Measurements from ENCODE around the gene CPT1C.

The CPT1C gene

GRCh38 chr19:49678985-49679770 lies 11.7 kb upstream of the CPT1C start:
- Histone ChIP-seq H3K27me3 (ENCODE audit: control insufficient read depth, low read length) (no peaks in the 10 kb centered on the region), H4K20me1 (ENCODE audit: control insufficient read depth, insufficient read depth, low read depth, low read length) (peaks cover 23% of the 10 kb centered on the region), H3K4me3 (ENCODE audit: low read length) (peak overlapping the region; percentile 95), H3K79me2 (ENCODE audit: control insufficient read depth, low read length) (peaks cover 58% of the 10 kb centered on the region), H3F3A (ENCODE audit: control insufficient read depth, insufficient read depth) (peaks cover 27% of the 10 kb centered on the region), H3K36me3 (ENCODE audit: control insufficient read depth, low read length) (peaks cover 65% of the 10 kb centered on the region), H3K9me2 (replicated peaks; ENCODE audit: control insufficient read depth, low read length) (no peaks in the 10 kb centered on the region), H3K9me3 (ENCODE audit: control insufficient read depth, insufficient read depth, low read length) (no peaks in the 10 kb centered on the region), H3K27ac (ENCODE audit: low read depth, low read length) (peak overlapping the region; percentile 84; the same call in 1 of the 2 replicates), H3K4me2 (ENCODE audit: low read length) (peak overlapping the region; percentile 99), H3K4me1 (ENCODE audit: control insufficient read depth, low read length) (peaks cover 46% of the 10 kb centered on the region)
- TF ChIP-seq EZH2phosphoT487 (IDR thresholded peaks at IDR 0.05; ENCODE audit: borderline replicate concordance, low read length): no peak
- TF ChIP-seq, protein P1, sequence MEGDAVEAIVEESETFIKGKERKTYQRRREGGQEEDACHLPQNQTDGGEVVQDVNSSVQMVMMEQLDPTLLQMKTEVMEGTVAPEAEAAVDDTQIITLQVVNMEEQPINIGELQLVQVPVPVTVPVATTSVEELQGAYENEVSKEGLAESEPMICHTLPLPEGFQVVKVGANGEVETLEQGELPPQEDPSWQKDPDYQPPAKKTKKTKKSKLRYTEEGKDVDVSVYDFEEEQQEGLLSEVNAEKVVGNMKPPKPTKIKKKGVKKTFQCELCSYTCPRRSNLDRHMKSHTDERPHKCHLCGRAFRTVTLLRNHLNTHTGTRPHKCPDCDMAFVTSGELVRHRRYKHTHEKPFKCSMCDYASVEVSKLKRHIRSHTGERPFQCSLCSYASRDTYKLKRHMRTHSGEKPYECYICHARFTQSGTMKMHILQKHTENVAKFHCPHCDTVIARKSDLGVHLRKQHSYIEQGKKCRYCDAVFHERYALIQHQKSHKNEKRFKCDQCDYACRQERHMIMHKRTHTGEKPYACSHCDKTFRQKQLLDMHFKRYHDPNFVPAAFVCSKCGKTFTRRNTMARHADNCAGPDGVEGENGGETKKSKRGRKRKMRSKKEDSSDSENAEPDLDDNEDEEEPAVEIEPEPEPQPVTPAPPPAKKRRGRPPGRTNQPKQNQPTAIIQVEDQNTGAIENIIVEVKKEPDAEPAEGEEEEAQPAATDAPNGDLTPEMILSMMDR (IDR thresholded peaks at IDR 0.05; ENCODE audit: low read depth, low read length, poor library complexity, severe bottlenecking): no peak

DNA sequence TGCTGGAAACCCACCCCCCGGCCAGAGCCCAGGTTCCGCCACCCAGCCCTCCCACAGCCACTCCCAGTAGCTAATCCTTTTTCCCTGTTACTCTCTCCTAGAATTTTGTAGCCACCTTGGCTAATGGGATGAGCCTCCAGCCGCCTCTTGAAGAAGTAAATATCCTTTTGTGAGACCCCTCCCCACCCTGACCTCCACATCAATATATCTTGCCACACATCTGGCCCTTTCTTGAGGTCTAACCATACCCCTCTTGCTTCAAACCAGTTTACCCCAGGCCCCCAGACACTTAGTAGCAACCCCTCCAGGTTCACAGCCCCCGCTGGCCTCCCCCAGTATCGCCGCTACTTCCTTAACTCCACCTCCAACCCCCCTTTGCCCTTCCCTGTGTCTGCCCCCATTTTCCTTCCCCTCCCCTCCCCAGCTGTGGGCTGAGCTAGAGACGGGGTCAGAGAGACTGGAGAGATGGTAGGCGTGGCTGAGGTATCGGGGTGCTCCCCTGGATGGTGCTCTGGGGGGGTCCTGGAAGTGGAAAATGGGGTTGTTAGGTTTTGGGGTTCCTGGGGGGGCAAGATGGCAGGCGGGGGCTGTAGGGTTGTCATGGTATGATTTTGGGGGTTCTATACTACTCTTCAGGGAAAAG lies 11.0 kb upstream of the CPT1C start:
- Histone ChIP-seq H3K4me3 (ENCODE audit: low read length) (peak overlapping the region; percentile 95), H3K4me1 (ENCODE audit: control insufficient read depth, low read length) (peaks cover 39% of the 10 kb centered on the region), H3K27ac (ENCODE audit: low read depth, low read length) (peak overlapping the region; percentile 20), H3K36me3 (ENCODE audit: control insufficient read depth, low read length) (peaks cover 71% of the 10 kb centered on the region), H3K79me2 (ENCODE audit: control insufficient read depth, low read length) (peaks cover 64% of the 10 kb centered on the region), H4K20me1 (ENCODE audit: control insufficient read depth, insufficient read depth, low read depth, low read length) (peaks cover 26% of the 10 kb centered on the region), H3F3A (ENCODE audit: control insufficient read depth, insufficient read depth) (peaks cover 21% of the 10 kb centered on the region), H3K4me2 (ENCODE audit: low read length) (peak overlapping the region; percentile 99), H3K9me2 (replicated peaks; ENCODE audit: control insufficient read depth, low read length) (no peaks in the 10 kb centered on the region), H3K9me3 (ENCODE audit: control insufficient read depth, insufficient read depth, low read length) (no peaks in the 10 kb centered on the region), H3K27me3 (ENCODE audit: control insufficient read depth, low read length) (no peaks in the 10 kb centered on the region)
- TF ChIP-seq EZH2phosphoT487 (IDR thresholded peaks at IDR 0.05; ENCODE audit: borderline replicate concordance, low read length): no peak
- TF ChIP-seq, protein P1 (IDR thresholded peaks at IDR 0.05; ENCODE audit: low read depth, low read length, poor library complexity, severe bottlenecking): no peak

DNA sequence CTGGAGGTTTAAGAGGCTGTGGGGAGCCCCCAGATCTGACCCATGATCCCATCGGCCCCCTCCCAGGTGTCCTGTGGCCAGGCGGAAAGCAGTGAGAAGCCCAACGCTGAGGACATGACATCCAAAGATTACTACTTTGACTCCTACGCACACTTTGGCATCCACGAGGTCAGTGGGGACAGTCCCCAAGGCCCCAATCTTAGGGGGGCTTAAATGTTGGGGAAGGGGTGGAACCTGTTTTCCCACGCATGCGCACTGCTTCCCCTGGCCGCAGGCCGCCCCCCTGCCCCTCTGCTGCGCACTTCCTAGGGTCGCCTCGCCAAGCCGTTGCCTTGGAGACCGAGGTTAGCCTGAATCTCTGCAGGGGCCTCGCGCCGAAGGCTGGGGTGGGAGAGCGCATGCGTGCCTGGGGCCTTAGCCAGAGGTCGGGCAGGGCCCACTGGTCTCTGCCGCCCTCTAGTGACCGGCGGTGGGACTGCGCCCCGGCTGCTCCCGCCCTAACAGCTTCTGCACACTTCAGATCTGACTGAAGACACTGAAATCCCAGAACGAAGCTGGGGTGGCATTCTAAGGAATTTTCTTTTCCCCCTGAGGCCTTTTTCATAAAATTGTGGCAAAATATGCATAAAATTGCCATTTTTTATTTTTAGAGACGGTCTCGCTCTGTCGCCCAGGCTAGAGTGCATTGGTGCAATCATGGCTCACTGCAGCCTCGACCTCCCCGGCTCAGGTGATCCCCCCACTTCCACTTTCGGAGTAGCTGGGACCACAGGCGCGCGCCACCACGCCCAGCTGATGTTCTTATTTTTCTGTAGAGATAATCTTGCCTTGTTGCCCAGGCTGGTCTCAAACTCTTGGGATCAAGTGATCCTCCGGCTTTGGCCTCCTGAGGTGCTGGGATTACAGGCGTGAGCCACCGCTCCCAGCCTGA lies 10.2 kb upstream of the CPT1C start:
- Histone ChIP-seq H3K79me2 (ENCODE audit: control insufficient read depth, low read length) (peaks cover 64% of the 10 kb centered on the region), H3K27ac (ENCODE audit: low read depth, low read length) (peak overlapping the region; percentile 20), H3K4me3 (ENCODE audit: low read length) (peak overlapping the region; percentile 95), H3K27me3 (ENCODE audit: control insufficient read depth, low read length) (no peaks in the 10 kb centered on the region), H4K20me1 (ENCODE audit: control insufficient read depth, insufficient read depth, low read depth, low read length) (peaks cover 26% of the 10 kb centered on the region), H3K4me2 (ENCODE audit: low read length) (peak overlapping the region; percentile 99), H3K9me3 (ENCODE audit: control insufficient read depth, insufficient read depth, low read length) (no peaks in the 10 kb centered on the region), H3K9me2 (replicated peaks; ENCODE audit: control insufficient read depth, low read length) (no peaks in the 10 kb centered on the region), H3F3A (ENCODE audit: control insufficient read depth, insufficient read depth) (peaks cover 18% of the 10 kb centered on the region), H3K4me1 (ENCODE audit: control insufficient read depth, low read length) (peaks cover 36% of the 10 kb centered on the region), H3K36me3 (ENCODE audit: control insufficient read depth, low read length) (peaks cover 79% of the 10 kb centered on the region)
- no peak for TF ChIP-seq EZH2phosphoT487 (IDR thresholded peaks at IDR 0.05; ENCODE audit: borderline replicate concordance, low read length)
- TF ChIP-seq, protein P1 (IDR thresholded peaks at IDR 0.05; ENCODE audit: low read depth, low read length, poor library complexity, severe bottlenecking): peak; percentile 96
